ENCODE data around the gene RBM4B.
A peak's percentile ranks its signal among the peaks of the same experiment; 100 is the strongest.
"Not testable (repeated sequence)": the region's sequence is repeated elsewhere in the genome, so short reads cannot be mapped to it uniquely, and the experiment has no call there.

RBM4B gene

GRCh38 chr11:66651016-66651415, 26.7 kb downstream of the RBM4B start:
- Histone ChIP-seq H3K27ac (no peak overlapping the region), H4K20me1 (peaks cover 82 to 100% (median 100%) of the 10 kb centered on the region in 11 experiments), H3K4me1 (peaks cover 0 to 10% (median 0%) of the 10 kb centered on the region in 10 experiments; a peak in 7 of 20 replicates), H3K27me3 (no peaks in the 10 kb centered on the region), H3K36me3 (peaks cover 73 to 100% (median 97%) of the 10 kb centered on the region in 11 experiments), H3K4me2 (no peak overlapping the region), H3K9ac (no peak overlapping the region), H3K4me3 (no peak overlapping the region), H3K9me3 (replicated peaks in 1 of 11) (no peaks in the 10 kb centered on the region)
- TF ChIP-seq Cebpa-rat (IDR thresholded peaks at IDR 0.05), result no peak

GRCh38 chr11:66649903-66650302, 27.8 kb downstream of the RBM4B start:
- Histone ChIP-seq H3K4me3 (no peak overlapping the region), H3K27ac (no peak overlapping the region), H3K4me1 (peaks cover 1 to 21% (median 4%) of the 10 kb centered on the region in 10 experiments; a peak in 13 of 20 replicates), H3K4me2 (no peak overlapping the region), H3K27me3 (no peaks in the 10 kb centered on the region), H3K36me3 (peaks cover 83 to 100% (median 97%) of the 10 kb centered on the region in 11 experiments), H3K9me3 (replicated peaks in 1 of 11) (no peaks in the 10 kb centered on the region), H3K9ac (no peak overlapping the region), H4K20me1 (peaks cover 90 to 100% (median 100%) of the 10 kb centered on the region in 11 experiments)
- TF ChIP-seq Cebpa-rat (IDR thresholded peaks at IDR 0.05), result no peak

GRCh38 chr11:66646828-66647227, 30.9 kb downstream of the RBM4B start:
- peaks cover 29 to 52% (median 33%) of the 10 kb centered on the region in 10 experiments for H3K4me1 ChIP-seq
- no peak overlapping the region; a peak in 1 of 22 replicates for H3K4me2 ChIP-seq
- peaks cover 100% of the 10 kb centered on the region in 11 experiments for H4K20me1 ChIP-seq
- peaks cover 89 to 100% (median 100%) of the 10 kb centered on the region in 11 experiments for H3K36me3 ChIP-seq
- no peak overlapping the region for H3K4me3 ChIP-seq
- H3K27ac ChIP-seq, result no peak overlapping the region
- H3K27me3 ChIP-seq, result no peaks in the 10 kb centered on the region
- H3K9me3 ChIP-seq (replicated peaks in 1 of 11), result no peaks in the 10 kb centered on the region
- no peak for TF ChIP-seq Cebpa-rat (IDR thresholded peaks at IDR 0.05)
- H3K9ac ChIP-seq, result no peak overlapping the region

GRCh38 chr11:66643745-66644437, 33.8 kb downstream of the RBM4B start:
- Histone ChIP-seq H3K4me1 (peaks cover 54 to 77% (median 58%) of the 10 kb centered on the region in 10 experiments), H3K9me3 (replicated peaks in 1 of 11) (no peaks in the 10 kb centered on the region), H3K27me3 (no peaks in the 10 kb centered on the region), H3K36me3 (peaks cover 90 to 99% (median 96%) of the 10 kb centered on the region in 11 experiments), H3K4me3 (no peak overlapping the region; a peak in 1 of 20 replicates), H3K4me2 (peak overlapping the region; percentile 2 to 98 (median 88); a peak in 20 of 22 replicates), H4K20me1 (peaks cover 97 to 100% (median 100%) of the 10 kb centered on the region in 11 experiments), H3K9ac (no peak overlapping the region), H3K27ac (no peak overlapping the region)
- no peak for TF ChIP-seq Cebpa-rat (IDR thresholded peaks at IDR 0.05)

GRCh38 chr11:66641834-66642233, 35.9 kb downstream of the RBM4B start:
- Histone ChIP-seq H3K9ac (peak overlapping the region; percentile 54 to 98 (median 93); a peak in 17 of 22 replicates), H4K20me1 (peaks cover 77 to 94% (median 85%) of the 10 kb centered on the region in 11 experiments), H3K27me3 (no peaks in the 10 kb centered on the region), H3K9me3 (replicated peaks in 1 of 11) (no peaks in the 10 kb centered on the region), H3K4me1 (peaks cover 63 to 88% (median 68%) of the 10 kb centered on the region in 10 experiments), H3K27ac (no peak overlapping the region), H3K4me3 (peak overlapping the region; percentile 71 to 95 (median 84)), H3K4me2 (peak overlapping the region; percentile 78 to 98 (median 88)), H3K36me3 (peaks cover 70 to 85% (median 80%) of the 10 kb centered on the region in 11 experiments)
- no peak for TF ChIP-seq Cebpa-rat (IDR thresholded peaks at IDR 0.05)

- Histone ChIP-seq H3K4me2 (peak overlapping the region; percentile 78 to 98 (median 88)), H4K20me1 (peaks cover 62 to 94% (median 85%) of the 10 kb centered on the region in 11 experiments), H3K36me3 (peaks cover 50 to 85% (median 79%) of the 10 kb centered on the region in 11 experiments), H3K4me3 (peak overlapping the region; percentile 71 to 95 (median 84)), H3K9ac (peak overlapping the region; percentile 91 to 98 (median 95); a peak in 20 of 22 replicates), H3K4me1 (peaks cover 62 to 77% (median 65%) of the 10 kb centered on the region in 10 experiments), H3K27ac (peak overlapping the region in 1 of 11 experiments; percentile 91; a peak in 2 of 22 replicates)
- H3K9me3 ChIP-seq (replicated peaks in 1 of 11); H3K27me3 ChIP-seq: not testable (repeated sequence)
Measured at GRCh38 chr11:66639814-66640340, 37.8 kb downstream of the RBM4B start.

GRCh38 chr11:66639066-66639813, 38.4 kb downstream of the RBM4B start:
- H3K27me3 ChIP-seq, result no peaks in the 10 kb centered on the region
- H4K20me1 ChIP-seq, result peaks cover 56 to 94% (median 85%) of the 10 kb centered on the region in 11 experiments
- peak overlapping the region; percentile 81 to 98 (median 95) for H3K27ac ChIP-seq
- TF ChIP-seq Cebpa-rat (IDR thresholded peaks at IDR 0.05), result no peak
- no peaks in the 10 kb centered on the region for H3K9me3 ChIP-seq (replicated peaks in 1 of 11)
- H3K9ac ChIP-seq, result peak overlapping the region; percentile 91 to 98 (median 95)
- peak overlapping the region; percentile 71 to 95 (median 84) for H3K4me3 ChIP-seq
- H3K36me3 ChIP-seq, result peaks cover 46 to 85% (median 79%) of the 10 kb centered on the region in 11 experiments
- H3K4me1 ChIP-seq, result peaks cover 56 to 70% (median 60%) of the 10 kb centered on the region in 10 experiments
- H3K4me2 ChIP-seq, result peak overlapping the region; percentile 78 to 98 (median 88)

- TF ChIP-seq Cebpa-rat (IDR thresholded peaks at IDR 0.05), result peak in 5 of 11 experiments; percentile 13 to 56 (median 37); a peak in 5 of 22 replicates
- H3K36me3 ChIP-seq, result peaks cover 42 to 85% (median 79%) of the 10 kb centered on the region in 11 experiments
- H3K4me1 ChIP-seq, result peaks cover 48 to 62% (median 52%) of the 10 kb centered on the region in 10 experiments
- H3K9ac ChIP-seq, result peak within 1 kb of the TSS; percentile 91 to 98 (median 95)
- no peaks in the 10 kb centered on the region for H3K27me3 ChIP-seq
- H3K4me3 ChIP-seq, result peak within 1 kb of the TSS; percentile 71 to 95 (median 84)
- H3K4me2 ChIP-seq, result peak within 1 kb of the TSS; percentile 79 to 98 (median 88)
- no peaks in the 10 kb centered on the region for H3K9me3 ChIP-seq (replicated peaks in 1 of 11)
- peak within 1 kb of the TSS; percentile 81 to 98 (median 95) for H3K27ac ChIP-seq
- H4K20me1 ChIP-seq, result peaks cover 51 to 94% (median 85%) of the 10 kb centered on the region in 11 experiments
Measured at GRCh38 chr11:66638177-66639065, 39.3 kb downstream of the RBM4B start, which contains the start of gene RBM4. RBM4 (plus strand) TSS chr11:66638703; CDS start chr11:66639712, 1,009 bp downstream.
